ENCODE data around the gene KRT8.
"Not testable (repeated sequence)": the region's sequence is repeated elsewhere in the genome, so short reads cannot be mapped to it uniquely, and the experiment has no call there.

The KRT8 gene

DNA sequence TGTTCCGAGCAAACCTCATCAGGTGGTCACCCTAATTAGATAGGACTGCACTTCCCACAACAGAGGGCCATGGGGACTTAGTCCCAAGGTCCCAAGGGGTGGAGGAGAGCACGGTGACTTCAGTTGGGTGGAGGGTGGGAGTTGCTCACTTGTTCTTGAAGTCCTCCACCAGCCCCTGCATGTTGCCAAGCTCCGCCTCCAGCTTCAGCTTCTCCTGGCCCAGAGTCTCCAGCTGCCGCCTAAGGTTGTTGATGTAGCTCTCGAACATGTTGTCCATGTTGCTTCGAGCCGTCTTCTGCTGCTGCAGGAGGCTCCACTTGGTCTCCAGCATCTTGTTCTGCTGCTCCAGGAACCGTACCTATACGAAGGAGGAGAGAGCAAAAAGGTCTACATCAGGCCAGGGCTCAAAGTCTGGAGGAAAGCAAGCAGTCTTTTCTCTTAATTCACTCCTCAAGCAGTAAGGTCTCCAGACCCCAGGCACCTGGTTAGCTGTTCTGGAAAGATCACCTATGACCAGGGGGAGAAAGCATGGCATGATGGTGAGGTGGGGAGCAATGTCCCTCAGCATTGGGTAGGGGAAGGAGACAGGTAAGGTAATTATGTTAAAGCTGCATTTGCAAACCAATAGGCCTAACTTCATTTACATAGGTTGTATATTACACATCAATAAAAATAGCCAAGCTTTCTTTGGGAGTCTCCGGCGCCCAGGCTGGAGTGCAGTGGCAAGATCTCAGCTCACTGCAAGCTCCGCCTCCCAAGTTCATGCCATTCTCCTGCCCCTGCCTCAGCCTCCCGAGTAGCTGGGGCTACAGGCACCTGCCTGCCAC lies 2.9 kb downstream of the KRT8 start:
- DNase-seq (ENCODE audit: low spot score) = no peak

DNA sequence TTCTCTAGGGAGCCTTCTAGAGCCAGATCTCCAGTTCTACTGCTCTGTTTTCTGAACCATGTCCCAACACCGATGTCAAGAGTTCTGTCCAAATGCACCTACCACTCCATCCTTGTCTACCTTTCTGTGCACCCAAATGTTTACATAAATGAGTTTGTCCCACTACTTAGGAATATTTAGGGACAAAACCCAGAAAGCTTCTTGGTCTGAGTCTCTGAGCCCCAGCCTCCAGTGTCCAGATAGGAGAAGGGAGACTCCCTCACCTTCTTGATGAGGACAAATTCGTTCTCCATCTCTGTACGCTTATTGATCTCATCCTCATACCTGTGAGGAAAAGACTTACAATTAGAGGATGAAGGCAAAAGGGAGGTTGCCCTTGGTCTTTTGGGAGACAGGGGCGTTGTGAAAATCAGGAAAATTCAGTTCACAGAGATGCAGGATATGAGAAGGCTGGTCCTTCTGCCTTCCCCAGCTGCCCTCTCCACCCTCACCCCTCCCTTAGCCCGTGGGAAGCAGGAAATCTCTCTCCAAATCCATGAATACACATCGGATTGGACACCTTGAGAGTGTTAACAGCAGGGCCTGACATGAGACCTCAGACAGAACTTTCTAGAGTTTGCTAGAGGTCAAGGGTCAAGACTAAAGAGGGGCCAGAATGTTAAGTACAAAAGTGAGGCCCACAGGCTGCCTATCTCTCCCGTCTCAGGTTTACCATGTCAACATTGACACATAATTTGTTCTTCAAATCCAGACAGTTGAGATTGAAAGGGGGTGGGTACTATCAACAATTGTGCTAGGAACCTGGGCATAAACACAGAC lies 3.8 kb downstream of the KRT8 start:
- no peak for DNase-seq (ENCODE audit: low spot score)

DNA sequence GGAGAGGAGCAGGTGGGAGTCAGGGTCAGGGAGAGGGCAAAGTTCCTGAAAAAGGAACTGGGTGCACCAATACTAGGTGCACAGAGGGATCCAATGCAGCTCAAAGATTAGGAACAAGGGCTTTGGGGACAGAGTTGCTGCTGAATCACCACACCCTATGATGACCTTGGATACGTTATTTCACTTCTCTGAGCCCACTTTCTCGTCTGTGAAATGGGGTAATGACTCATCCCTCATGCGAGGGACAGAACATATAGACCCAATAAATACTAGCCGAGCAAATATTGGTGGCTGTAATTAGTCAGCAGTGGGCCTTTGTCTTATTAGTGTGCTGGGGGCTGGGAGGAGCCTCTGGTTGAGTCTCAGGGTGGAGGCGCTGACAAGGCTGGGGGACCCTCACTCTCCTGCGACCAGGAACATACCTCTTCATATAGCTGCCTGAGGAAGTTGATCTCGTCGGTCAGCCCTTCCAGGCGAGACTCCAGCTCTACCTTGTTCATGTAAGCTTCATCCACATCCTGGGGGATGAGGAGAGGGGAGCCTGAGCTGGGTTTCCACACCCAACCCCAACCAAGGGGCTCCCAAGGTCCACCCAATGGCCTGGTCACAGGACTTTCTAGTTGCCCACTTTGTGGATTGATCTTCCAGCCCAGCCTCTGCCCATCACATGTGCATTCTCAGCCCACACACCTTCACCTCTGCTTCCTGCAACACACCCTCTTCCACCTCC lies 4.5 kb downstream of the KRT8 start:
- DNase-seq (ENCODE audit: low spot score) = no peak

DNA sequence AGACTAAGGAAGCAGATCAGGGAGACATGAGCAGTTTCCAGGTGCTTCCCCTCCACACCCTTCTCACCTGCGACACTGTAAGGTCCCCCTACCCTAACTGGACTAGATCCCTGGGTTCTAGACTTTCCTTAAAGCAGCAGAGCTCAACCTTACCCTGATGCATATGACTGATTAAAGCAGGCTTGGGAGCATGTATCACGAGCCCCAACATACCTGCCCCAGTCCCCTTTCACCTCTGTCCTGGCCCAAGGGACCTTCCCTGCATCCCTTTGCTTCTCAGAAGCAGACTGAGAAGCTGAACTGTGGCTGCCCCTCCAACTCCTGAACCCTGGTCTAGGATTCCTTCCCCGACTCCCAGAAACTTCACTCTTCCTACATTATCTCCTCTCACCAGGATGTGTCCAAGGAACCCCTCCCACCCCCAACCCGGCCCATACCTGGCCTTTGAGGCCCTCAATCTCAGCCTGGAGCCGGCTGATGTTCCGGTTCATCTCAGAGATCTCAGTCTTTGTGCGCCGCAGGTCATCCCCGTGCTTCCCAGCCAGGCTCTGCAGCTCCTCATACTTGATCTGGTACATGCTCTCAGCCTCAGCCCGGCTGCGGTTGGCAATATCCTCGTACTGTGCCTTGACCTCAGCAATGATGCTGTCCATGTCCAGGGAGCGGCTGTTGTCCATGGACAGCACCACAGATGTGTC lies 5.4 kb downstream of the KRT8 start:
- no peak for DNase-seq (ENCODE audit: low spot score)

DNA sequence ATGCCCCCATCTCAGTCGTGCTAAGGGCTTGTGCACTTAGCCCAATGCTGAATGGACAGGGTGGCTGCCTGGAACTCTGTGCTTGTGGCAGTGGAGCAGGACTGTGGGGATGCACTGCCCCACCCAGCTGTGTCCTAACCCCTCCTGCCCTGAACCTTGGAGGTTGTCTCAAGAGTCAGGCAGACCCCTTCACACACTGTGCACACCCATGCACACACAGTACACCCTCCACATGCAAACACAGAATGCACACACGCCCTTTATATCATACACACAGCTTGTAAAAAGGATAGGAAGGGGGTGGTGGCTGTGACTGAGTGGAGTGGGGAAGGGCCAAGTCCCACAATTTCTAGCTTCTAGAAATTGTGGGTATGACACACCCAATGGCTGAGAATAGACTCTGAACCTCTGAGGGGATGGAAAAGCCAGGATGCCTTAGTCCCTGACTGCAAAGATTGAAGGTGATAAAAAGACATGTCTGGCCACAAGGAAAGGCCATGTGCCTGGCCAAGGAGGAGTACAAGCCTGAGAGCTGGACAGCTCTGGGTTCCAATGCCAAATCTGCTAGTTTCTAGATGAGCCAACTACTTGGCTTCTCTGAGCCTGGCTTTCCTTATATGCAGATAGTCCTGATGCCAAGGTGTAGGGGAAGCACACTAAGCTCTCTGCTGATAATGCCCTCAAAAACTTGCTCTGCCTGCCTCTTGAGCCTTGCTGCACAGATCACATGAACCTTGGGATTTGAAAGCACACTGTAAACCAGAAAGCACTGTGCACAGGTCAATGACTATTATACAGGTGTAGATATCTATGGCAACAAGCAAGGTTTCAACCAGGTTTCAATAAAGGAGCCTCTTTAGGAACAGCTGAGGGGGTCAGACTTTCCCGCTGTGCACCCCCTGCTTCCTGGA lies 8.4 kb downstream of the KRT8 start:
- no peak for DNase-seq (ENCODE audit: low spot score)

DNA sequence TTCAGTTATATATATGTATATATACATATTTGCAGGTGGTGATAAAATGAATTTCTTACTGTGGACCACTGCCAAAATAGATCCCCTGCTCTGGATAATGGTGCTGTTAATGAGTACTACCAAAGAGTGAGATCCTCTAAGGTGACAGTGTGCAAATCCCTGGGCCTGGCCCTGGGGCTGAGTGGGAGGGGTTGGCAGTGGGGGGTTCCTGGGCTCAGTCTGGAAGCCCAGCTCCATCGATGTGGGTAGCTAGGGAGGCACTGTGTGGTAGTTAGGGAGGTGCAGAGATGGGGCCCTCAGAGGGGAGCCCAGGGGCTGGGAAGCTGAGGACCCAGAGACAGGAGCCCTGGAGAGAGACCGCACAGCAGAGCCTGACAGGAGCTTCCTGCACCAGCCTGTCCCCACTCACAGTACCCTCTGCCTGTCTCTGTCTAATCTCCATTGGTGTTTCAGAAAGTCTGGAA lies 9.1 kb downstream of the KRT8 start:
- no peak for DNase-seq (ENCODE audit: low spot score)

DNA sequence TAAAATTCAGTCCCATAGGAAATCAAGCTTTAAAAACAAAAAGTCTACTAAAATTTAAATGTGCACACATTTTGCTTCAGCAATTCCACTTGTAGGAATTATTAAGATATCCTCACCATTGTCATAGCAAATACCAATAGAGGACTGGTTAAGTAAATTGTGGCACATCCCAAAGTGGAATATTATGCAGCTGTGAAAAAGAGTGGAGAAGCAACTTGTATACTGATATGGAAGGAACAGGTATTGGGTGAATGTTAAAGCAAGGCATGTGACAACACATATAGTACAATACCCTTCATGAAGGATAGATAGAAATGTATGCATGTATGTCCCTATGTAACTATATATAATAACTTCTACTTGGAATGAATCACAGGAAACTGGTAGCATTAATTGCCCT lies 11.9 kb downstream of the KRT8 start:
- no peak for DNase-seq (ENCODE audit: low spot score)

DNA sequence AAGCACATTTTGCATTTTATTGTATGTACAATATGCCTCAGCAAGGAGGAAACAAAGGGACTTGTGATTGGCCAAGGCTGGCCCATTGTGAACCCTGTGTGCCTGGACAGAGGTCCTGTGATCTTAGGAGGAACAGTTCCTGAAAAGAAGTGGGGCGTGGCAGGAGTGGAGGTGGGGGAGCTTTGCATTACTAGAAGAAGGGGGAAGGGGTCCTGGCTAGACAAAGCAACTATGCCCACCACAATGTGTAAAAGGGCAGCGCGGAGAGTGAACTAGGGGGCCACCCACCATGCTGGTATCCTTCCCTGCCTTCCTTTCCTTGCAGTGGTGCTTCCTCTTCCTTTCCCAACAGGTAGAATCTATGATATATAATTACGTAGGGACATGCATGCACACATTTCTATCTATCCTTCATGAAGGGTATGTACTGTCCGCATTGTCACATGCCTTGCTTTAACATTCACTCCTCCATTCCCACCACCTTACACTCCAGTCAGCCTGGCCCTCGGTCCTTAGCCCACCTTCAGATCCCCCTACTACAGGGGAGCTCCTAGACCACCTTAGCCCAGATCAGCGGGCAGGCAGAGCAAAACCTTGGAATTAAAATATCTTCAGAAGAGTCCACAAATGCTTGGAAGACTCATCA lies 12.5 kb downstream of the KRT8 start:
- DNase-seq (ENCODE audit: low spot score) = no peak

DNA sequence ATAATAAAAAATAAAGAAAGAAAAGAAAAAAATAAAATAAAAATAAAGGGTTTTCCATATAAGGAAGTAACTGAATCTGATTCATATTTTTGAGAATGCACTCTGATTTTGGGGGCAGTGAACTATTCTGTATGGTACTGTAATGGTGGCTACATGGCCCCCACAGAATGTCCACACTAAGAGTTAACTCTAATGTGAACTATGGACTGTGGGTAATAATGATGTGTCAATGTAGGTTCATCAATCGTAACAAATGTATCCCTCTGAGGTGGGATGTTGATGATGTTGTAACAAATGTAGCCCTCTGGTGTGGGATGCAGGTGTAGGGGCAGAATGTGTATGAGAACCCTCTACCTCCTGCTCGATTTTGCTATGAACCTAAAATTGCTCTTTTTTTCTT lies 13.8 kb downstream of the KRT8 start:
- no peak for DNase-seq (ENCODE audit: low spot score)

DNA sequence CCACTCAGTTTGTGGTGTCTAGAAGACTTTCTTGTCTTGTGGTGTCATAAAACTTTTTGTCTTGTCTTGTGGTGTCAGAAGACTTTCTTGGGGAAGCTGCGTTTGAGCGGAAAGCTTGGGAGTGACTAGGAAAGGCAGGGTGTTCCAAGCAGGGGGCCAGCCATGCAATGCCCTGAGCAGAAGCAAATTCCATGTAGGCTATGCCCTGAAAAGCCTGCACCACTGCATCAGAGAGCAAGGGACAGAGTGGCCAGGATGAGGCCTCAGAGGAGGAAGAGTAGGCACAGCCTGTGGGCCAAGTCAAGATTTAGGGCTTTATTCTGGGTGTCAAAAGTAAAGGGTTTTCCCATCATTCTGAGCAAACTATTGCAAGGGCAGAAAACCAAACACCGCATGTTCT lies 14.5 kb downstream of the KRT8 start:
- no peak for DNase-seq (ENCODE audit: low spot score)

DNA sequence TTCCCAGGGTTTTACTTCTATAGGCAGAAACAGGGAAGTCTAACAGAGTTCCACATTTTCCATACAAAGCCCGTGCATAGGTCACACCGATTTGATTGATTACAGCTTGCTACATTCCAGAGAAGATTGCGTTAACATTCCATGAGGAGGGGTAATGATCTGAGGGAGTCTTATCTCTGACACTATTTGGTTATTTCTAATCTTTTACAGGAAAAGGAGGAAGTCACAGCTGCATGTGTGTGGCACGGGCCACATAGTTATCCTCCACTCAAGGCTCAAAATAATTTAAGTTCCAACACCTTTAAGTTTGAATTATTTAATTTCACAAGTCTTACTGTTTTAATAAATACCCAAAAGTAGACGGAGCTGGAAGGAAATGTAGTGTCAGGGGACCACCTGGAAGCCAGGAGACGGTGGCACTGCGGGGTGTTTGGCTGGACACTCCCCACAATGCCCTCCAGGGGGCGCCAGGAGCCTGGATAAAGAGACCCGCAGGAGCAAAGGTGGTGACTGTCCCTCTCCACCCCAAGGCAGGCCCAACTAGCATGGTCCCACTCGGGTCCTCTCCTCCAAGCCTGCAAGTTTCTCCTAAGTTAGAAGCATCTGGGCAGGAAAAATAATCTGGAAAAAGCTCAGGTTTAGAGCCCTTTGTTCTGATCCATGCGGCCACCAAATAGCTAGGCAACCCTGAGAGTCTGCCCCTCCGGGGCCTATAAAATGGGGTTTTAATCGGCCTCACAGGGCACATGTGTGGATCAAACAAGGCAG lies 20.2 kb downstream of the KRT8 start:
- peak; percentile 44 for DNase-seq (ENCODE audit: low spot score)

DNA sequence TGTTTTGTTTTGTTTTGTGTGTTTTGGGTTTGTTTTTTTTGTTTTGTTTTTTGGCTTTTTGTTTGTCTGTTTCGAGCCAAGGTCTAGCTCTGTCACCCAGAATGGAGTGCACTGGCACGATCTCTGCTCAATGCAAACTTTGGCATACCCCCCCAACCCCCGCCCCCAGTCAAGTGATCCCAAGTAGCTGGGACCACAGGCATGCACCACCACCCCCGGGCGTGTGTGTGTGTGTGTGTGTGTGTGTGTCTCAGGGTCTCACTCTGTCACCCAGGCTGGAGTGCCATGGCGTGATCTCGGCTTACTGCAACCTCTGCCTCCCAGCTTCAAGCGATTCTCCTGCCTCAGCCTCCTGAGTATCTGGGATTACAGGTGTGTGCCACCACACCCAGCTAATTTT lies 24.4 kb downstream of the KRT8 start:
- DNase-seq (ENCODE audit: low spot score) = not testable (repeated sequence)

DNA sequence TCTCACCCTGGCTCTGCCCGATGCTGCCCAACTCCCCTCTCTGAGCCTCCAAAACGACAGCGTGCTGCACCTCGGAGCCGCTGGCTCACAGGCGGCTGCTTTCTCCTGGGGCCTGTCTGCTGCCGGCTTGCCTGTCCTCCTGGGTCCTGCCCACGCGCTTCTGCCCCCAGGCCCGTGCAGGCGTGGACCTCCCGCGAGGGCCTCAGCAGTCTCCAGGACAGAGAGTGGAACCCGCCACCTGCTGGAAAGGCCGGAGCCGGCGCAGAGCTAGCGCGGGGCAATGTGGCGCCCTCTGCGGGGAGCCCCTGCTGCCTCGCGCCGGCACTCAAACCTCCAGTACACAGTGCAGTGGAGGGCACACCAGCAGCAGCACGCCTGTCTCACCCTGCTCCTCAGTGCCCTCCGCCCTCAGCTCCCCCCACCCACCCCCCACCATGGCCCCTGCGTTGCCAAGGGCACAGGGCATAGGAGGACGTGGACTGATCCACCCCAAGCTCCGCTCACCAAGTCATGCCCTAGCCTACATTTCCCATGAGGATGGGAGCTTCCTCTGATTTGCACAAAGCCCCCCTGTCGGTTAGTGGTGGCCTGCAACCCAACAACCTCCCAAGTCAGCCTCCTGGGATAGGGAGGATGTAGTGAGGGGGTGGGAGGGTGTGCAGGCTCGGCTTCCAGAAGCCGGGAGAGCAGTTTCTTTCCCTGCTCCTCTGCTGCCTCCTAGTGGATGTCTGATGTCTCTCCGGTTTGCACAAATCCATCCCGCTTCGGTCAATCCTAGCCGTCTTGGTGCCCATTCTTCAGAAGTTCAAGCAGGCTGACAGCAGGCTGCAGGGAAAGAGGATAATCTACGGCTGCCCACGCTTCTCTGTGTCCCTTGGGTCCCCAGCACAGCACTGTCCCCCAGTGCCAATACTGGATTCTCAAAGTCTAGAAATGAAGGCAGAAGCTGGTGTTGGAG lies 25.2 kb downstream of the KRT8 start:
- peak; percentile 87 for DNase-seq (ENCODE audit: low spot score)

DNA sequence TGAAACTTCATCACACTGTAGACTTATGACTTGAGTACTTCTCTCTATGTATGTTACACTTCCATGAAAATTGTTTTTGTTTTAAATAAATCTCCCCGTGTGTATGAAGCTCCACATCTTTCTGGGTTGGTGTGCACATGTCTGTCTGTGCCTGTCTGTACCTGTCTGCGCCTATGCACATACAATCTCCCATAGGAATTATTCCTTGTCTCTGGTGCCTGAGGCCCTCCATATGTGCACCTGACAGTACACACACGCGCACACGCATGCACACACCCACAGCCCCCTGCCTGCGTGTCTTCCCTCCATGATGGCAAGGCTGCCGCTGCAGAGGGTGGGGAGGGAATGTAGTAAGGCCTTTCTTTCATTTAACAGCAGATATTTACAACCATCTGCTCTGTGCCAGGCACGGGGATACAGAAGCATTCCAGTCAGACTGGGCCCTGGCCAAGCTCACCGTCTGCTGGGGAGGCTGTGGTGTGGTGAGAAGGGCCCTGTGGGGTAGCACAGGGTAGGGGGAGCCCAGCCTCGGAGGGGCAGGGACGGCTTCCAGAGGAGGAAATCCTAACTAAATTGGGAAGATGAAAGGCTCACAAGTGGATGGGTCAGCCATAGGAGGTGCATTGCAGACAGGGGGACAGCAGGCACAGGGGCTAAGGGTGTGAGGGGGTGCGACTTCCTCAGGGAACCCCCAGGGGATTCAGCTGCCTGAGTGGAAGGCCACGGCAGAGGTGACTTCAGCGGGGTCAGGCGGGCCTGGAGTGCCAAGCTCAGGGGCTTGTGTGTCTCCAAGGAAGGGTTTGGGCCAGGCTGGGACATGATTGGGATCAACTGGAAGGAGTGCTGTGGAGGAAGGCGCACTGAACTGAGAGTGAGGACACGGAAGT lies 26.1 kb downstream of the KRT8 start:
- no peak for DNase-seq (ENCODE audit: low spot score)

DNA sequence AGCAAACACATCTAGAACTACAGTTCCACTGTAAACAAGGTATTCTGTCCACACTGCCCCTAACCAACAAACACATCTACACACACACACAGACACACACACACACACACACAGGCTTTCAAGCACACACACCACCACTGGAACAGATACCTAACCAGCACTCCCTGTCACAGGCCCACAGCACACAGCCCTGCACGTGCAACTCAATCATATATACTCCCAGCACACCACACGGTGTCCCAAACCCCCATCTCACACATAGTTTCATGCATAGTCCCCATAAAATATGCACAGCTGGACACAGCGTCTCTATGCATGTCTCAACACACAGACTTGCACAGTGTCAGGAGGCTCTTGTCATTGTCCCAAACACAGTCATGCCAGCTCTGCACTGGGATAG lies 27.6 kb downstream of the KRT8 start:
- DNase-seq (ENCODE audit: low spot score) = no peak

DNA sequence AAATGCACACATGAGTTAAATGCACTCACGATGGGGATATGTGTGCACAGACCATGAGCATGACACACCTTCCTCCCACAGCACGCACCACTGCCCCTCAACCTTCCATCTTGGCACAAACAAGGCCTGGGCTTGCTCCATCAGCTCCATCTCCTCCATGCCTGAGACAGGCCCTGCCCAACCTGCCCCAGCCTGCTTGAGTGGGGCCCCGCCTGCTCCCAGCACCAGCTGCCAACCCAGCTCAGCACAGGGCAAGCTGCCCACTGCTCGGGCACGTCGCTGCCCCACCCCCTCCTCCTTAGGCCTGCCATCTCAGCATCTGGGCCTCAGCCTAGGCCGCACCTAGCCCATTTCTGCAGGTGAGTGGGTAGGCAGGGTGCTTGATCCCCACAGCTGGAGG lies 28.5 kb downstream of the KRT8 start:
- DNase-seq (ENCODE audit: low spot score) = no peak

All from pons (tissue), 1 donor.